ENCODE measurements around the gene DUSP9. TPM values are rescaled to one million over a fixed set of nuclear protein-coding genes. Genes with fewer than 3 reads are reported as not detected.

DUSP9 gene
- total RNA-seq, 1 experiment from 2014 or later = 0.92 TPM

DNA sequence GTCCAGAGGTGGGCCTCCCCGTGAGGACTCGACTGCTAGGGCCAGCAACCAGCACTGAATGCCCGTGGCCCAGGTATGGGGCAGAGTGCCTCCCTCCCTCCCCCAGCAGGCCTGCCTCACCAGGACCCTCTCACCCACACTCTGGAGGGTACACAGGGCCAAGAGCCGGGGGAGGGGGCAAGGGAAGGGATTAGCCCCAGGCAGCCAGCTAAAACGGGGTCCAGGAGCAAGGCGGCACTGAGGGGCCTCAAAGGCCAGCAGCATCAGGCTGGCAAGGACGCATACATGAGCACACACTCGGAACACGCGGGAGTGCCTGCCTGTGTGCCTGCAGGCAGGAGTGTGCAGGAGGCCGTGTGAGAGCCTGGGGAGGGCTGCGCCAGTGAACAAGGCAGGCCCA lies 18.3 kb upstream of the DUSP9 start:
- ChIA-PET POLR2A (ENCODE audit: low non-redundant PET) (no interaction called here), CTCF (no interaction called here)
- intact Hi-C loops (cut with micrococcal nuclease; ENCODE audit: unreplicated experiment) = no loop called here
- no peak for TF ChIP-seq EZH2 (IDR thresholded peaks at IDR 0.05; ENCODE audit: borderline replicate concordance, low read depth, low read length, poor library complexity, severe bottlenecking)
- TF ChIP-seq, protein P1, sequence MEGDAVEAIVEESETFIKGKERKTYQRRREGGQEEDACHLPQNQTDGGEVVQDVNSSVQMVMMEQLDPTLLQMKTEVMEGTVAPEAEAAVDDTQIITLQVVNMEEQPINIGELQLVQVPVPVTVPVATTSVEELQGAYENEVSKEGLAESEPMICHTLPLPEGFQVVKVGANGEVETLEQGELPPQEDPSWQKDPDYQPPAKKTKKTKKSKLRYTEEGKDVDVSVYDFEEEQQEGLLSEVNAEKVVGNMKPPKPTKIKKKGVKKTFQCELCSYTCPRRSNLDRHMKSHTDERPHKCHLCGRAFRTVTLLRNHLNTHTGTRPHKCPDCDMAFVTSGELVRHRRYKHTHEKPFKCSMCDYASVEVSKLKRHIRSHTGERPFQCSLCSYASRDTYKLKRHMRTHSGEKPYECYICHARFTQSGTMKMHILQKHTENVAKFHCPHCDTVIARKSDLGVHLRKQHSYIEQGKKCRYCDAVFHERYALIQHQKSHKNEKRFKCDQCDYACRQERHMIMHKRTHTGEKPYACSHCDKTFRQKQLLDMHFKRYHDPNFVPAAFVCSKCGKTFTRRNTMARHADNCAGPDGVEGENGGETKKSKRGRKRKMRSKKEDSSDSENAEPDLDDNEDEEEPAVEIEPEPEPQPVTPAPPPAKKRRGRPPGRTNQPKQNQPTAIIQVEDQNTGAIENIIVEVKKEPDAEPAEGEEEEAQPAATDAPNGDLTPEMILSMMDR (conservative IDR thresholded peaks at IDR 0.05; ENCODE audit: low read depth, low read length) = no peak
- DNase-seq (ENCODE audit: low spot score) = no peak
- no TSS peak for BruUV-seq (replicated peaks)
- H3K36me3 ChIP-seq (ENCODE audit: insufficient read depth, low read length, poor library complexity, severe bottlenecking) = no peaks in the 10 kb centered on the region
- H3K4me1 ChIP-seq (ENCODE audit: insufficient read depth, low read length, poor library complexity, severe bottlenecking) = no peaks in the 10 kb centered on the region
- H3K9me3 ChIP-seq (ENCODE audit: low read depth, low read length, poor library complexity, severe bottlenecking) = no peaks in the 10 kb centered on the region
- H3K4me3 ChIP-seq (ENCODE audit: low read depth, low read length, poor library complexity, severe bottlenecking) = no peak overlapping the region
- no peaks in the 10 kb centered on the region for H3K27me3 ChIP-seq (replicated peaks; ENCODE audit: insufficient read depth, low read depth, low read length, poor library complexity)
- no peak overlapping the region for H3K27ac ChIP-seq (ENCODE audit: low read depth, low read length, poor library complexity, severe bottlenecking)

- POLR2A ChIA-PET (ENCODE audit: low non-redundant PET) = no interaction called here
- no peak for DNase-seq (ENCODE audit: low spot score)
- Histone ChIP-seq H3K4me1 (ENCODE audit: insufficient read depth, low read length, poor library complexity, severe bottlenecking) (no peaks in the 10 kb centered on the region), H3K27ac (ENCODE audit: low read depth, low read length, poor library complexity, severe bottlenecking) (no peak overlapping the region), H3K4me3 (ENCODE audit: low read depth, low read length, poor library complexity, severe bottlenecking) (no peak overlapping the region), H3K36me3 (ENCODE audit: insufficient read depth, low read length, poor library complexity, severe bottlenecking) (no peaks in the 10 kb centered on the region), H3K27me3 (replicated peaks; ENCODE audit: insufficient read depth, low read depth, low read length, poor library complexity) (no peaks in the 10 kb centered on the region), H3K9me3 (ENCODE audit: low read depth, low read length, poor library complexity, severe bottlenecking) (no peaks in the 10 kb centered on the region)
- intact Hi-C loops (cut with micrococcal nuclease; ENCODE audit: unreplicated experiment) = no loop called here
- CTCF ChIA-PET = no interaction called here
- no TSS peak for BruUV-seq (replicated peaks)
- no peak for TF ChIP-seq EZH2 (IDR thresholded peaks at IDR 0.05; ENCODE audit: borderline replicate concordance, low read depth, low read length, poor library complexity, severe bottlenecking)
- TF ChIP-seq, protein P1 (conservative IDR thresholded peaks at IDR 0.05; ENCODE audit: low read depth, low read length) = no peak
Observed at GRCh38 chrX:153631346-153631745, 15.7 kb upstream of the DUSP9 start.

- Histone ChIP-seq H3K4me3 (ENCODE audit: low read depth, low read length, poor library complexity, severe bottlenecking) (no peak overlapping the region), H3K27me3 (replicated peaks; ENCODE audit: insufficient read depth, low read depth, low read length, poor library complexity) (no peaks in the 10 kb centered on the region), H3K9me3 (ENCODE audit: low read depth, low read length, poor library complexity, severe bottlenecking) (no peaks in the 10 kb centered on the region), H3K4me1 (ENCODE audit: insufficient read depth, low read length, poor library complexity, severe bottlenecking) (no peaks in the 10 kb centered on the region), H3K36me3 (ENCODE audit: insufficient read depth, low read length, poor library complexity, severe bottlenecking) (no peaks in the 10 kb centered on the region), H3K27ac (ENCODE audit: low read depth, low read length, poor library complexity, severe bottlenecking) (no peak overlapping the region)
- no peak for DNase-seq (ENCODE audit: low spot score)
- CTCF ChIA-PET = no interaction called here
- no TSS peak for BruUV-seq (replicated peaks)
- intact Hi-C loops (cut with micrococcal nuclease; ENCODE audit: unreplicated experiment) = no loop called here
- POLR2A ChIA-PET (ENCODE audit: low non-redundant PET) = no interaction called here
- TF ChIP-seq EZH2 (IDR thresholded peaks at IDR 0.05; ENCODE audit: borderline replicate concordance, low read depth, low read length, poor library complexity, severe bottlenecking) = no peak
- TF ChIP-seq, protein P1 (conservative IDR thresholded peaks at IDR 0.05; ENCODE audit: low read depth, low read length) = no peak
Observed at GRCh38 chrX:153631907-153632594, 15.0 kb upstream of the DUSP9 start.

All from A673 (cell line).